ENCODE measurements around the gene FAM9A.

The FAM9A gene

GRCh38 chrX:8801041-8801599 lies at the start of gene FAM9A:
FAM9A (minus strand) TSS chrX:8801383; CDS start chrX:8800171, 1,212 bp downstream.
- DNase-seq: no peak

DNA sequence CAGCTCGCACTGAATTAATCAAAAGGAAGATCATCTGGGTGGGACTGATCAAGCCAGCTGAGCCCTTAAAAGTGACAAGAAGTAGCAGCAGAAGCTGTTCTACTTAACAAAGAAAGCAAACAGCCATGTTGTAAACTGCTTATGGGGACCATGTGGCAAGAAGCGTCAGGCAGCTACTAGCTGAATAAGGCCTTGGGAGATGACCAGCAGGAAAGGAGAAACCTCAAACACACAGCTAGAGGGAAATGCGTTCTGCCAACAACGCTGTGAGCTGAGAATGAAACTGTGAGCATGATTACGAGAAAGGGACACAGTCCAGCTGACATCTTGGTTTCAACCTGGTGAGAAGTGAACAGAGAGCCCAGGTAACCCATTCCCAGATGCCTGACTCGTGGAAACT lies 49.3 kb upstream of the FAM9A start:
- no peak for DNase-seq

DNA sequence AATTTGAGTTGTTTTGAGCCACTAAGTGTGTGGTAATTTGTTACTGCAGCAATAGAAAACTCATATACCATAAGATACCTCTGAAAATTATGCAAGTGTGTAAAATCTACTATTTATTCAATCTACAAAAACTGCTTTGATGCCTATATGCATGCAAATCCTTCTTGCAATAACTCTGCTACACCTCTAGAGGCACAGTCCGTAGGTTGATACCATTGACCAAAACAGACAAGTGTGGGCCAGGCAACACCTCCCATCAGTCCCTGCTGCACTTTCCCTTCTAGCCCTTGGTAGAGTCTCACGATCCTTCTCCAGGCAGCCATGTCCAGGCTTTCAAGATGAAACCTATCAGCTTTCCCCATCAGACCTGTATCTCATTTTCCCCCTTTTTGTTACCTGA lies 48.8 kb upstream of the FAM9A start:
- DNase-seq: no peak

GRCh38 chrX:8849458-8849857 lies 48.3 kb upstream of the FAM9A start:
- DNase-seq: no peak

DNA sequence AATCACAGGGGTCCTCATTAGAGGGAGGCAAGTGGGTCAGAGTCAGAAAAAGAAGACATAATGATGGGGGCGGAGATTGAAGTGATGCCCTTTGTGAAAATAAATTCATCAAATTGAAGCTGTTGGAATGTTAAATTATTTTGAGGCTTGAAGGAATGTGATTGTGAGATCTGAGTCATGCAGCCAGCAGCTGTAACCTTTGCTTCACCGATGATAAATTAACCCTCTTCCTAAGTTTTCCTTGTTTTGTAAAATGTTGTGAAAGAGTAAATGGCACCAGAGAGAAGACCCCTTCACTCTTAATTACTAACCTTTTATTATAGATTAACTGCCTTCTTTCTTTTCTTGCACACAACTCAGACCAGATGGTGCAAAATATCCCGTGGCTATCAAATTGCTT lies 47.7 kb upstream of the FAM9A start:
- DNase-seq: no peak

DNA sequence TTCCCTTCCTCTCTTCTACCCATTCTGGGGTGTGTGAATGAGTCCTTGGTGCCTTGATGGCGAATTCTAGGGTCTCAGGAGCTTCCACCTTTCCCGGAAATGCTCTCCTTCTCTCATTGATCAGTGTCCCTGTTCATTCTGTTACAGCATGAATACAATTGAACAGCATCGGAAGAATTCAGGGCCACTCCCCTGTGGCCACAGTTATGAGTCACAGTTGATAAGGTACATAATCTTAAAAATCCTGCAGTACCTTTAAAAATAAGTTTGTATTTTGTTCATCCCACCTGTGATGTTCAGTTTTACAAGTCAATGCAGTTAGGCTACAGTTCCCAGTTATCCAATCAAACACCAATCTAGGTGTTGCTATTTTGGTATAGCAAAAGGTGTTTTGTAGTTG lies 47.3 kb upstream of the FAM9A start:
- no peak for DNase-seq

DNA sequence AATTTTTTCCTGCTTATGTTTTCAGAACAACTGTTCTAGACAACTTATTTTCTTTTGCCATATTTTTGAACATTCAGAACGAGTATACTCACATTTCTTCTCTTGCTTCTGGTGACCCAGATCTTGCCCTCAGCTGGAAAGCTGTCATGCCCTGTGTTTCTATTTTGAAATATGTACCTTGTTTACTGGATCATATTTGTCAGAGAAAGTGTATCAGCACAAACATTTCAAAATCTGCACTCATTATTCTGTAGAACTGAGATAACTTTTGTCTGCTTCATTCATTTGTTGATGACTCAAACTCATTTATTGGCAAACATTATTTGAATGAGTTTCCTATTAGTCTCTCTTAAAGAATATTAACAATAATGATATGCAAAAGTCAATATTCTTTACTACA lies 46.2 kb upstream of the FAM9A start:
- no peak for DNase-seq

DNA sequence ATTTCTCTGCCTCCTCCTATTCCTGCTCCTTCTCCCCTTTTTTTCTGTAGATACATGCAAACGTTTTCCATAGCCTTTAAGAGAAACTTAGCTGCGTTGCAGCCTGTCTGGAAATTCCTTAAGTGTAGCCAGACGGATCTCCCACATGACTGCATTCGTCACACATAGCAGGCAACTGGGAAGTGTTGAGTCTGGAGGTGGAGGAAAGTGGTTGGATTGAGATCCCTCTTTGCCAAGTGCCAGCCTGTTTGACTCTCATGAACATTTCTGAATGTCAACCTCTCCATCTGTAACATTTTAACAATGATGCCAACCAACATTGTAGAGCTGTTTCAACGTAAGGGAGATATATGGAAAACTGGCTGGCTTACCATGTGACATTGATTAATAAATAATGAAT lies 45.1 kb upstream of the FAM9A start:
- DNase-seq: no peak

- DNase-seq: no peak
Observed at GRCh38 chrX:8845469-8845868, 44.3 kb upstream of the FAM9A start.

DNA sequence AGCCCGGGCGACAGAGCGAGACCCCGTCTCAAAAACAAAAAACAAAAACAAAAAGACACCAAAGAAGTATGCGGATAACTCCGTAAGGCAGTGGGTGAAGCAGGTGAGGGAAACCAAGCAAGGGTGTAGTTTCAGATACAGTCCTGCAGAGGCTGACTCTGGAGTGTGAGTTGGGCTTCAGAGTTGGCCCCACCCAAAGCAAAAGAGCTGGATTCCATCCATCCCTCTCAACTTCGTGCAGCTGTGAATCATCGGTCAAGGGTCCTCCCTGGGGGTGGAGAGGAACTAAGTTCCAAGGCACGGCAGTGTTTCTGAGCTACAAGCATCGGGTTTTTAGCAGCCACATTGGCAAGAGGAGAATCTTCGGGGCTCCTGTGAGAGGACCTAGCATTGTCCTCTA lies 43.9 kb upstream of the FAM9A start:
- DNase-seq: no peak

GRCh38 chrX:8844157-8844556 lies 43.0 kb upstream of the FAM9A start:
- DNase-seq: no peak

DNA sequence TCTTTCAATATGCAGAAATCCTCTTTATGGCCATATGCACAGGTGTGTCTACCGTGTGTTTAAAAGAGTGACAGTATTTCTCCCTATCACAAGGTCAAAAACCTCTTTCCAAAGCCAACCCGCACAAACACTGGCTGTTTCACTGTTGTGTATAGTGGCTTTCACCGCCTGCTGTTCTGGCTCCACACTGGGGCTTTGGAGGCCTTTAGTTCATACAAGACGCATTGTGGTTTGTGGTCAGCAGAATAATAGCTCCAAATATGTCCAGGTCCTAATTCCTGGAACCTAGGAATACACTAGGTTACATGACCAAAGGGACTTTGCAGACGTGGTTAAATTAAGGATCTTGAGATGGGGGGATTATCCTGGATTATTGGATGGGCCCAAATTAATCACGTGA lies 40.7 kb upstream of the FAM9A start:
- no peak for DNase-seq

- no peak for DNase-seq
Observed at GRCh38 chrX:8834392-8834791, 33.2 kb upstream of the FAM9A start.

GRCh38 chrX:8832582-8833378 lies 31.6 kb upstream of the FAM9A start:
- no peak for DNase-seq

GRCh38 chrX:8823698-8824097 lies 22.5 kb upstream of the FAM9A start:
- no peak for DNase-seq

- DNase-seq: no peak
Observed at GRCh38 chrX:8822002-8822401, 20.8 kb upstream of the FAM9A start.

DNA sequence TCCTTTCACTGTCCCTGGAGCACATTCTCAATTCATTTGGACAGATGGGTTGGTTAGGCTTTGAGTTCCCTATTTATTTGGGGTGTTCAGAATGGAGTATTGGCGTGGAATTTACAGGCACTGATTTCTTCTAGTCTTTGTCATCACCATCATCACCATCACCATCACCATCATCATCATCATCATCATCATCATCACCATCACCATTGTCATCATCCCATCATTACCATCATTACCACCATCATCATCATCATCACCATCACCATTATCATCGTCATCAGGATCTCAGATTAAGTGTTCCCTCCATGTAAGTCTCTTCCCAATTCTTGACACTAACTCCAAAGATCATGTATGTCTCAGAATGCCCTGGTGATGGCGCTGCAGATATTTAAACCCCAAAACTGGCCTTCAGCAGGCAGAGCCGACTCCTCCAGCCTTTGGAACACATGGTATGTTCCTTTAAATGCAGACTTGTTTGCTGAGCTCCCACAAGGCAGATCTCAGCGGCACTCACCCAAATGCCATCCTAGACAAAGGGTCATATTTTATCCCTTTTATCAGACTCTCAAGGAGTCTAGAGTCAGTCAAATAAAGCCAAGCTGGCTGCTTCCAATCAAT lies 19.8 kb upstream of the FAM9A start:
- DNase-seq: no peak

DNA sequence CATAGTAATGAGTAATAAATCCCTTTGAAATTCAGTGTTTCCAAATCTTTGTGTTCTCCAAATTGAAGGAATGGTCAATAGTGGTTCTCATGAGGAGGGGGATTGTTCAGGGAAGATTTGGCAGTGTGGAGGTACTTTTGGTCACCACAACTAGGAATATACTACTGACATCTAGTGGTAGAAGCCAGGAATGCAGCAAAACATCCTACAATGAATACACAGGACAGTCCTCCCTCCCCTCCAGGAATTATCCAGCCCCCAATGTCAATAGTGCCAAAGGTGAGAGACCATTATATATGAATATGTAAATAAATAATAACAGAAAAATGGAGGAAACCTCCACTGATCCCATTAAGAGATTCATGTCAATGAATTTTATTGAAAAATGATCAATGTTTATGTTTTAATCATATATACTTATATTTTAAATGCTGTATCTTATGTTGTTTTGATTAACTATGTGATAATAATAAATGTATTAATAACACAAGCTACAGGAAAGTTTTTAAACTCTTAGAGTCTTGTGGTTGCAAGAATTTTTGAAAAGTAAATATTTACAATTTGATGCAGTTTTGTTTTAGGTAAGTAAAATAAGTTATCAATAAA lies 14.4 kb upstream of the FAM9A start:
- no peak for DNase-seq

DNA sequence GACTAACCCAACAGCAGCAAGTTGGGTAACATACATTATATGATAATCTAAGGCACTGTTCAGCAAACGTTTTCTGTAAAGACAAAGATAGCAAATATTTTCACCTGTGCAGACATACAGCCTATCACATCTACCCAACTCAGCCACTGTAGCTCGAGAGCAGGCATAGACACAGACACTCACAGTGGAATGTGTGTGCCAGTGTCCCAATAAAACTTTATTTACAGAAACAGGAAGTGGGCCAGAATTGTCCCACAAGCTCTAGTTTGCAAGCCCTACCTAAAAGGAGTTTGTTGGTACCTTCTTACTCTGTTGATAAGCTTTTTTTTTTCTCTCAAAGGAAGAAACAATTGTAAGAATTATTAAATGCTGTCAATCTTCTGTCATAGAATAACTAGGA lies 11.9 kb upstream of the FAM9A start:
- no peak for DNase-seq

DNA sequence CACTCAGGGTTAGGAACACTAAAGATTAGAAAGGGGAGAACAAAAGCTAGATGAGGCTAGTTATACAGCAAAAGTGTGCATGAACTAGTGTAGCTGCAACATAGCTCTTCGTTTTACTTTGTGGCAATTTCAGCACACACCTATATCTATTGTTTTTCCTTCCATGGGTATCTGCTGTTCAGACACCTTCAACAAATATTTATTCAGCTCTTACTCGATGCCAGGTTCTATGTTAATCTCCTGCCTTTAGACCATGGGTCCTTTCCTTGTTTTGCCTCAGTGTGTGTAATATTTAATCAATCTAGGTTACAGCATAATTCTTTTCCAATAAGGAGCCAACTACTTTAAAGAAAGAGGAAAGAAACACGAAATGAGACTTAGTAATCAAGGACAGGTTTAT lies 10.4 kb upstream of the FAM9A start:
- no peak for DNase-seq

GRCh38 chrX:8808661-8809060 lies 7.5 kb upstream of the FAM9A start:
- no peak for DNase-seq

- DNase-seq: no peak
Observed at GRCh38 chrX:8805974-8806373, 4.8 kb upstream of the FAM9A start.

DNA sequence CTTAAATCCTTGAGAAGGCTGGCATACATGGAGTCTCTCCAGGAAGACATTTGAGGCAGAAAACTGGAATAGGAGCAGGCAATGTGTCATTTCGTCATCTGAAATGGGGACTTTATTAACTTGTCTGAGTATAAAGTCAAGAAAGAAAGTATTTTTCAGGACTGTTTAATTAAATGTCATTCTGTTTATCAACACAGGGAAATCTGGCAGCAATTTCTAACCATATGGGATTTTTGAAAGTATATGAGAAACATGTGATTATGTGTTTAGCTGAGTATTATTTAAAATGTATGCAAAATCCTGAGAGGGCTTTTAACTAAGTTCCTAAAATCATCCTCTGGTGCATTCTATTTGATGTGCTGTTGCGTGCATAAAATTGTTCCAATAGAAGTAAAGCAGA lies 3.9 kb upstream of the FAM9A start:
- no peak for DNase-seq

DNA sequence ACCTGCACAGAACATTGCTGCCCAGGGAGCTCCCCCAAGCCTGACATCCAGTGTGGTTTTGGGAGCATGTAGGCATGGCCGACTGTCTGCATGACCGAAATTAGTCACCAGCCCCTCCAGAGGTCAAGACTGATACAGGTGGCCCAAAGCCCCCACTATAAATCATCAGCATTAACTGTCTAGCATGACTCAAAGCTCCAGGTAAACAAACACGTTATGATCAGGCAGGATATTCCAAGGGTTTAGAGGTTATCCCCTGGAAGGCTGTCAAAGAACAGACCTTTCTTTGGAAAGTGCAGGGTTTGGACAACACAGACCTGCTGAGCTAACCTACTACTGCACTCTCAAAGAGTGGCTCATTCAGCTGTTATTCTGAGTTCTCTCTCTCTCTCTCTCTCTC lies 2.1 kb upstream of the FAM9A start:
- no peak for DNase-seq

All from activated CD8-positive, alpha-beta memory T cell treated with anti-CD3 and anti-CD28 coated beads for 24 hours (primary cell).